CD14-positive monocyte (primary cell): ENCODE results near the gene C2CD5. TPM values are rescaled to one million over a fixed set of nuclear protein-coding genes. Genes with fewer than 3 reads are reported as not detected.

Source experiments
- DNase-seq, 3 donors: peaks; one replicate each; pipeline ENCODE4 v3.0.0-alpha.2; 2011 to 2022
- H2AFZ ChIP-seq: 2 replicates; pipeline ENCODE4 v1.6.0; 2012; ENCODE audit warnings: mild to moderate bottlenecking, low read depth, low read length, inconsistent platforms; ENCODE audit not compliant: insufficient read depth, poor library complexity, severe bottlenecking
- H3K27ac ChIP-seq, 2 donors: 1 replicate in 1 of 2; 2 replicates in 1 of 2; pipeline ENCODE4 v1.5.1; 2012 to 2013; ENCODE audit warnings: low read length in 2 of 2, control low read depth in 1 of 2, inconsistent platforms in 1 of 2, low read depth in 1 of 2, mild to moderate bottlenecking in 1 of 2
- H3K27me3 ChIP-seq, 2 donors: one replicate each; pipeline versions ENCODE4 v1.6.0 to v1.6.1; 2011 to 2013; ENCODE audit warnings: low read length in 2 of 2; ENCODE audit not compliant: control insufficient read depth in 2 of 2, insufficient read depth in 2 of 2
- H3K36me3 ChIP-seq, 2 donors: replicated peaks in 1 of 2; 1 replicate in 1 of 2; 2 replicates in 1 of 2; pipeline versions ENCODE4 v1.5.1 to v1.6.1; 2012 to 2013; ENCODE audit warnings: low read length in 2 of 2, control low read depth in 1 of 2, inconsistent platforms in 1 of 2, mild to moderate bottlenecking in 1 of 2; ENCODE audit not compliant: insufficient read depth in 2 of 2, control insufficient read depth in 1 of 2
- H3K4me1 ChIP-seq, 2 donors: 1 replicate in 1 of 2; 2 replicates in 1 of 2; pipeline versions ENCODE4 v1.5.1 to v1.6.1; 2012 to 2013; ENCODE audit warnings: low read length in 2 of 2, control low read depth in 1 of 2, inconsistent platforms in 1 of 2, mild to moderate bottlenecking in 1 of 2, moderate library complexity in 1 of 2; ENCODE audit not compliant: insufficient read depth in 2 of 2, control insufficient read depth in 1 of 2
- H3K4me2 ChIP-seq: replicated peaks from 2 replicates; pipeline ENCODE3; 2012; ENCODE audit warnings: low read length, moderate library complexity, mild to moderate bottlenecking; ENCODE audit not compliant: poor library complexity, severe bottlenecking; ENCODE audit errors: extremely low read depth
- H3K4me3 ChIP-seq, 3 experiments: fragments of 200-600 bp in 1 of 3; sonication (generic) in 1 of 3; replicated peaks in 1 of 3; 1 replicate in 2 of 3; 2 replicates in 1 of 3; pipeline ENCODE4 v1.5.1; 2011 to 2013; ENCODE audit warnings: low read length in 3 of 3, mild to moderate bottlenecking in 3 of 3, control low read depth in 2 of 3, low read depth in 2 of 3, inconsistent platforms in 1 of 3, moderate library complexity in 1 of 3
- H3K79me2 ChIP-seq: 2 replicates; pipeline ENCODE4 v1.6.0; 2012; ENCODE audit warnings: mild to moderate bottlenecking, control low read depth, inconsistent platforms, low read length, moderate library complexity; ENCODE audit not compliant: insufficient read depth
- H3K9ac ChIP-seq: 2 replicates; pipeline ENCODE4 v1.6.0; 2017; ENCODE audit warnings: low read length, mild to moderate bottlenecking; ENCODE audit not compliant: insufficient read depth, poor library complexity, severe bottlenecking
- H3K9me3 ChIP-seq, 2 donors: replicated peaks in 1 of 2; 1 replicate in 1 of 2; 2 replicates in 1 of 2; pipeline versions ENCODE4 v1.5.1 to v1.6.1; 2012 to 2013; ENCODE audit warnings: low read length in 2 of 2, control low read depth in 1 of 2; ENCODE audit not compliant: control insufficient read depth in 1 of 2, insufficient read depth in 1 of 2
- H4K20me1 ChIP-seq: 2 replicates; pipeline ENCODE4 v1.6.0; 2012; ENCODE audit warnings: mild to moderate bottlenecking, low read length, control low read depth, moderate library complexity; ENCODE audit not compliant: insufficient read depth
- H3K27ac Mint-ChIP-seq, 7 donors: one replicate each; pipeline ENCODE4 v1.8.0; 2020; ENCODE audit warnings: mild to moderate bottlenecking in 7 of 7, mixed read lengths in 7 of 7, moderate library complexity in 6 of 7, inconsistent platforms in 2 of 7
- H3K27me3 Mint-ChIP-seq, 3 donors: one replicate each; pipeline ENCODE4 v1.8.0; 2021 to 2022; ENCODE audit warnings: low read depth in 3 of 3, mild to moderate bottlenecking in 3 of 3, mixed read lengths in 3 of 3, moderate library complexity in 3 of 3, inconsistent platforms in 1 of 3
- H3K36me3 Mint-ChIP-seq, 2 donors: one replicate each; pipeline ENCODE4 v1.8.0; 2020; ENCODE audit warnings: mixed read lengths in 2 of 2, inconsistent platforms in 1 of 2, mild to moderate bottlenecking in 1 of 2
- H3K4me1 Mint-ChIP-seq: one replicate; pipeline ENCODE4 v1.8.0; 2020; ENCODE audit warnings: mild to moderate bottlenecking, mixed read lengths
- H3K4me3 Mint-ChIP-seq, 2 donors: one replicate each; pipeline ENCODE4 v1.8.0; 2020; ENCODE audit warnings: mild to moderate bottlenecking in 2 of 2, mixed read lengths in 2 of 2, moderate library complexity in 1 of 2
- H3K9me3 Mint-ChIP-seq, 7 donors: one replicate each; pipeline ENCODE4 v1.8.0; 2020 to 2022; ENCODE audit warnings: mixed read lengths in 7 of 7, mild to moderate bottlenecking in 6 of 7, moderate library complexity in 6 of 7, inconsistent platforms in 2 of 7
- CTCF ChIP-seq: fragments of 200-600 bp; IDR thresholded peaks from one replicate; pipeline ENCODE4 v1.8.0; 2022; ENCODE audit warnings: antibody characterized with exemption, mild to moderate bottlenecking
- WGBS: methylation state at CpG from one replicate; pipeline ENCODE4 v1.1.5; 2013; ENCODE audit warnings: missing lambda C conversion rate; ENCODE audit not compliant: insufficient coverage; 5-methylcytosine and 5-hydroxymethylcytosine counted together
- intact Hi-C, 2 donors: fragments of 100-400 bp; cut with micrococcal nuclease; formaldehyde crosslinking; loops; one replicate each; pipeline versions ENCODE4 v1.15.0 to v1.15.1; 2023
- polyA plus RNA-seq, 3 donors: library from polyadenylated mRNA; depleted of rRNA in 1 of 3; unstranded in 2 of 3; stranded (reverse) in 1 of 3; fragments of 300-500 nt in 2 of 3; fragments of >200 nt in 1 of 3; fragmentation: Illumina TruSeq in 2 of 3; gene quantifications; 1 replicate in 2 of 3; 2 replicates in 1 of 3; pipeline ENCODE4 v1.2.3, GENCODE V29; 2012 to 2021

Gene C2CD5
- polyA plus RNA-seq, 3 donors, result 13.0 to 22.8 (median 13.6) TPM

GRCh38 chr12:22535478-22535877 lies 8.9 kb downstream of the C2CD5 start:
- Histone ChIP-seq H3K4me3 (no peak overlapping the region), H4K20me1 (no peaks in the 10 kb centered on the region), H3K79me2 (peaks cover 55% of the 10 kb centered on the region), H3K36me3 (peaks cover 30 to 44% of the 10 kb centered on the region in 2 donors), H2AFZ (no peak overlapping the region), H3K27ac (no peak overlapping the region), H3K9me3 (peaks cover 7 to 10% of the 10 kb centered on the region in 2 donors), H3K27me3 (no peaks in the 10 kb centered on the region), H3K4me2 (no peak overlapping the region), H3K9ac (no peak overlapping the region), H3K4me1 (peaks cover 24 to 28% of the 10 kb centered on the region in 2 donors)
- peak overlapping the region in 1 of 7 donors; percentile 67 for H3K27ac Mint-ChIP-seq
- intact Hi-C loops, result no loop called here
- H3K27me3 Mint-ChIP-seq, result no peaks in the 10 kb centered on the region
- TF ChIP-seq CTCF, result no peak
- WGBS, result no CpG with 5 or more reads among the region's 2 CpGs
- H3K9me3 Mint-ChIP-seq, result peaks cover 3 to 23% (median 15%) of the 10 kb centered on the region in 7 donors
- no peak for DNase-seq
- H3K4me3 Mint-ChIP-seq, result no peak overlapping the region
- H3K36me3 Mint-ChIP-seq, result peaks cover 34 to 41% of the 10 kb centered on the region in 2 donors
- H3K4me1 Mint-ChIP-seq, result peaks cover 31% of the 10 kb centered on the region

GRCh38 chr12:22535038-22535437 lies 9.3 kb downstream of the C2CD5 start:
- Histone ChIP-seq H3K36me3 (peaks cover 30 to 48% of the 10 kb centered on the region in 2 donors), H3K9ac (no peak overlapping the region), H4K20me1 (no peaks in the 10 kb centered on the region), H3K4me3 (no peak overlapping the region), H3K27me3 (no peaks in the 10 kb centered on the region), H3K9me3 (peaks cover 7 to 10% of the 10 kb centered on the region in 2 donors), H3K4me2 (no peak overlapping the region), H2AFZ (no peak overlapping the region), H3K4me1 (peaks cover 21 to 23% of the 10 kb centered on the region in 2 donors), H3K27ac (no peak overlapping the region), H3K79me2 (peaks cover 50% of the 10 kb centered on the region)
- Mint-ChIP-seq H3K27ac (no peak overlapping the region), H3K4me1 (peaks cover 28% of the 10 kb centered on the region), H3K4me3 (no peak overlapping the region), H3K27me3 (no peaks in the 10 kb centered on the region), H3K9me3 (peaks cover 3 to 21% (median 15%) of the 10 kb centered on the region in 7 donors), H3K36me3 (peaks cover 32 to 37% of the 10 kb centered on the region in 2 donors)
- no peak for DNase-seq
- no CpG with 5 or more reads among the region's 1 CpG for WGBS
- TF ChIP-seq CTCF, result no peak
- intact Hi-C loops, result no loop called here
